ENCODE results near the gene SDK1.
"Not testable (repeated sequence)": the region's sequence is repeated elsewhere in the genome, so short reads cannot be mapped to it uniquely, and the experiment has no call there.

SDK1 gene

GRCh38 chr7:4245866-4246470, 944.9 kb downstream of the SDK1 start:
- no peak for DNase-seq

GRCh38 chr7:4246536-4246935, 945.5 kb downstream of the SDK1 start:
- no peak for DNase-seq

- no peak for DNase-seq
Observed at GRCh38 chr7:4247106-4247876, 946.2 kb downstream of the SDK1 start.

- DNase-seq = no peak
Observed at GRCh38 chr7:4248295-4248694, 947.2 kb downstream of the SDK1 start.

- no peak for DNase-seq
Observed at GRCh38 chr7:4249241-4249640, 948.2 kb downstream of the SDK1 start.

GRCh38 chr7:4255336-4255735, 954.3 kb downstream of the SDK1 start:
- DNase-seq = no peak

GRCh38 chr7:4256286-4256685, 955.2 kb downstream of the SDK1 start:
- DNase-seq = no peak

GRCh38 chr7:4257146-4258111, 956.4 kb downstream of the SDK1 start:
- no peak for DNase-seq

GRCh38 chr7:4260116-4260515, 959.1 kb downstream of the SDK1 start:
- not testable (repeated sequence) for DNase-seq

GRCh38 chr7:4260867-4261600, 960.0 kb downstream of the SDK1 start:
- DNase-seq = no peak

GRCh38 chr7:4261601-4261960, 960.5 kb downstream of the SDK1 start:
- no peak for DNase-seq

- DNase-seq = not testable (repeated sequence)
Observed at GRCh38 chr7:4264206-4264605, 963.2 kb downstream of the SDK1 start.

- DNase-seq = no peak
Observed at GRCh38 chr7:4265066-4265465, 964.0 kb downstream of the SDK1 start.

- no peak for DNase-seq
Observed at GRCh38 chr7:4265676-4266075, 964.6 kb downstream of the SDK1 start.

- no peak for DNase-seq
Observed at GRCh38 chr7:4266270-4267040, 965.4 kb downstream of the SDK1 start.

GRCh38 chr7:4267341-4268039, 966.4 kb downstream of the SDK1 start:
- no peak for DNase-seq

- DNase-seq = no peak
Observed at GRCh38 chr7:4268040-4268965, 967.3 kb downstream of the SDK1 start.

- DNase-seq = no peak
Observed at GRCh38 chr7:4269086-4269485, 968.0 kb downstream of the SDK1 start.

- DNase-seq = no peak
Observed at GRCh38 chr7:4269746-4270145, 968.7 kb downstream of the SDK1 start.

- no peak for DNase-seq
Observed at GRCh38 chr7:4270268-4270667, 969.2 kb downstream of the SDK1 start.

Measured in NCI-H446 treated with DMSO at 0.1 percent for 48 hours (cell line).